ENCODE measurements around the gene LCLAT1. TPM values are rescaled to one million over a fixed set of nuclear protein-coding genes. Genes with fewer than 3 reads are reported as not detected.

LCLAT1 gene
- total RNA-seq, 1 experiment from 2014 or later, result 36.0 TPM

- no peaks in the 10 kb centered on the region for H3K9me3 ChIP-seq (ENCODE audit: control insufficient read depth, insufficient read depth, low read depth, low read length)
- ChIA-PET POLR2A (no interaction called here), CTCF (no interaction called here)
- DNase-seq (ENCODE audit: low read depth, low spot score) (no peak), ATAC-seq (no peak)
- no peak overlapping the region for H3K27ac ChIP-seq (ENCODE audit: low read length)
- no peaks in the 10 kb centered on the region for H3K36me3 ChIP-seq (ENCODE audit: control insufficient read depth, insufficient read depth, low read length)
- no TSS peak for BruUV-seq (replicated peaks)
- intact Hi-C loops (cut with micrococcal nuclease; ENCODE audit: unreplicated experiment), result no loop called here
- no peak overlapping the region for H3K4me3 ChIP-seq (ENCODE audit: low read depth in 2 of 2, low read length in 2 of 2)
- H3K27me3 ChIP-seq (ENCODE audit: control insufficient read depth, insufficient read depth, low read length), result no peaks in the 10 kb centered on the region
- in situ Hi-C loops (cut with HindIII; ENCODE audit: low pct_unique_long_range_greater_than_20kb, low sequenced_read_pairs), result no loop called here
- H3K4me1 ChIP-seq (ENCODE audit: control insufficient read depth, insufficient read depth, low read length), result no peaks in the 10 kb centered on the region
- TF ChIP-seq REST (IDR thresholded peaks at IDR 0.05; ENCODE audit: insufficient read depth in 1 of 2, low read depth in 2 of 2, low read length in 1 of 2) (no peak), SIN3A (IDR thresholded peaks at IDR 0.05; ENCODE audit: borderline replicate concordance, insufficient read depth, low read depth, low read length) (no peak)
These were observed 8.2 kb downstream of the LCLAT1 start for GRCh38 chr2:30455114-30455738.

- intact Hi-C loops (cut with micrococcal nuclease; ENCODE audit: unreplicated experiment) (no loop called here), in situ Hi-C loops (cut with HindIII; ENCODE audit: low pct_unique_long_range_greater_than_20kb, low sequenced_read_pairs) (no loop called here)
- DNase-seq (ENCODE audit: low read depth, low spot score) (no peak), ATAC-seq (no peak)
- H3K9me3 ChIP-seq (ENCODE audit: control insufficient read depth, insufficient read depth, low read depth, low read length), result no peaks in the 10 kb centered on the region
- H3K36me3 ChIP-seq (ENCODE audit: control insufficient read depth, insufficient read depth, low read length), result no peaks in the 10 kb centered on the region
- H3K4me1 ChIP-seq (ENCODE audit: control insufficient read depth, insufficient read depth, low read length), result no peaks in the 10 kb centered on the region
- BruUV-seq (replicated peaks), result no TSS peak
- POLR2A ChIA-PET, result no interaction called here
- H3K27ac ChIP-seq (ENCODE audit: low read length), result no peak overlapping the region
- H3K27me3 ChIP-seq (ENCODE audit: control insufficient read depth, insufficient read depth, low read length), result no peaks in the 10 kb centered on the region
- H3K4me3 ChIP-seq (ENCODE audit: low read depth in 2 of 2, low read length in 2 of 2), result no peak overlapping the region
- TF ChIP-seq SIN3A (IDR thresholded peaks at IDR 0.05; ENCODE audit: borderline replicate concordance, insufficient read depth, low read depth, low read length), result no peak
- TF ChIP-seq POLR2AphosphoS5 (IDR thresholded peaks at IDR 0.05; ENCODE audit: low read depth, low read length), result no peak
- TF ChIP-seq, protein P1, sequence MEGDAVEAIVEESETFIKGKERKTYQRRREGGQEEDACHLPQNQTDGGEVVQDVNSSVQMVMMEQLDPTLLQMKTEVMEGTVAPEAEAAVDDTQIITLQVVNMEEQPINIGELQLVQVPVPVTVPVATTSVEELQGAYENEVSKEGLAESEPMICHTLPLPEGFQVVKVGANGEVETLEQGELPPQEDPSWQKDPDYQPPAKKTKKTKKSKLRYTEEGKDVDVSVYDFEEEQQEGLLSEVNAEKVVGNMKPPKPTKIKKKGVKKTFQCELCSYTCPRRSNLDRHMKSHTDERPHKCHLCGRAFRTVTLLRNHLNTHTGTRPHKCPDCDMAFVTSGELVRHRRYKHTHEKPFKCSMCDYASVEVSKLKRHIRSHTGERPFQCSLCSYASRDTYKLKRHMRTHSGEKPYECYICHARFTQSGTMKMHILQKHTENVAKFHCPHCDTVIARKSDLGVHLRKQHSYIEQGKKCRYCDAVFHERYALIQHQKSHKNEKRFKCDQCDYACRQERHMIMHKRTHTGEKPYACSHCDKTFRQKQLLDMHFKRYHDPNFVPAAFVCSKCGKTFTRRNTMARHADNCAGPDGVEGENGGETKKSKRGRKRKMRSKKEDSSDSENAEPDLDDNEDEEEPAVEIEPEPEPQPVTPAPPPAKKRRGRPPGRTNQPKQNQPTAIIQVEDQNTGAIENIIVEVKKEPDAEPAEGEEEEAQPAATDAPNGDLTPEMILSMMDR (IDR thresholded peaks at IDR 0.05), result no peak
- no peak for TF ChIP-seq TCF7L2 (IDR thresholded peaks at IDR 0.05; ENCODE audit: low read depth, low read length)
- no peak for TF ChIP-seq REST (IDR thresholded peaks at IDR 0.05; ENCODE audit: insufficient read depth in 1 of 2, low read depth in 2 of 2, low read length in 1 of 2)
- CTCF ChIA-PET, result no interaction called here
These were observed 9.1 kb downstream of the LCLAT1 start for GRCh38 chr2:30456106-30456505.
